Endodermal cell (in vitro differentiated cells): ENCODE data around the gene HES3. TPM values are rescaled to one million over a fixed set of nuclear protein-coding genes. Genes with fewer than 3 reads are reported as not detected.

Experiments used
- DNase-seq: peaks from one replicate; pipeline ENCODE4 v3.0.0-alpha.2; 2017
- H3K27ac ChIP-seq: 2 replicates; pipeline ENCODE4 v1.5.1; 2013; ENCODE audit warnings: mild to moderate bottlenecking, low read depth, low read length, moderate library complexity
- H3K27me3 ChIP-seq: 2 replicates; pipeline ENCODE4 v1.6.1; 2013; ENCODE audit warnings: mild to moderate bottlenecking, low read length, moderate library complexity; ENCODE audit not compliant: insufficient read depth, control insufficient read depth, poor library complexity, severe bottlenecking
- H3K36me3 ChIP-seq: 2 replicates; pipeline ENCODE4 v1.7.0; 2013; ENCODE audit warnings: mild to moderate bottlenecking, low read length, moderate library complexity; ENCODE audit not compliant: control insufficient read depth, insufficient read depth
- H3K4me1 ChIP-seq: one replicate; pipeline ENCODE4 v1.7.0; 2013; ENCODE audit warnings: low read length; ENCODE audit not compliant: control insufficient read depth, insufficient read depth
- H3K4me3 ChIP-seq: 2 replicates; pipeline ENCODE4 v1.5.1; 2013; ENCODE audit warnings: mild to moderate bottlenecking, low read length, moderate library complexity
- H3K9ac ChIP-seq: 2 replicates; pipeline ENCODE4 v1.6.1; 2013; ENCODE audit warnings: mild to moderate bottlenecking, low read length, moderate library complexity; ENCODE audit not compliant: poor library complexity, severe bottlenecking; ENCODE audit errors: extremely low read depth
- H3K9me3 ChIP-seq: 2 replicates; pipeline ENCODE4 v1.6.1; 2013; ENCODE audit warnings: mild to moderate bottlenecking, low read length, moderate library complexity; ENCODE audit not compliant: control insufficient read depth
- H3K27ac Mint-ChIP-seq: 2 replicates; pipeline ENCODE4 v1.8.0; 2020; ENCODE audit warnings: mixed read lengths
- H3K27me3 Mint-ChIP-seq: 2 replicates; pipeline ENCODE4 v1.8.0; 2021; ENCODE audit warnings: mild to moderate bottlenecking, mixed read lengths; ENCODE audit not compliant: insufficient read depth
- H3K36me3 Mint-ChIP-seq: 2 replicates; pipeline ENCODE4 v1.8.0; 2020; ENCODE audit warnings: low read depth, mixed read lengths
- H3K4me1 Mint-ChIP-seq: 2 replicates; pipeline ENCODE4 v1.8.0; 2020; ENCODE audit warnings: mixed read lengths
- H3K4me3 Mint-ChIP-seq: 2 replicates; pipeline ENCODE4 v1.8.0; 2020; ENCODE audit warnings: mild to moderate bottlenecking, moderate library complexity, mixed read lengths
- H3K9me3 Mint-ChIP-seq: 2 replicates; pipeline ENCODE4 v1.8.0; 2020; ENCODE audit warnings: mild to moderate bottlenecking, mixed read lengths
- WGBS, 2 experiments: methylation state at CpG; one replicate each; pipeline versions ENCODE4 v1.1.5 to v1.1.7; 2013; ENCODE audit warnings: missing lambda C conversion rate in 2 of 2, mixed read lengths in 1 of 2; ENCODE audit not compliant: insufficient coverage in 1 of 2, insufficient read length in 1 of 2; 5-methylcytosine and 5-hydroxymethylcytosine counted together
- total RNA-seq, 2 donors: library from RNA; stranded (reverse); fragmentation: NEBNext Ultra II Directional in 1 of 2; extraction: Animal tissue kit (Norgen Biotek cat#: 25700) in 1 of 2; gene quantifications; 2 replicates in 1 of 2; 3 replicates in 1 of 2; pipeline ENCODE4 v1.2.1, GENCODE V29; 2021
- TF ChIP-seq, protein P1 (sequence below): fragments of 200-600 bp; sonication (generic); conservative IDR thresholded peaks from 2 replicates; pipeline ENCODE4 v1.5.0; 2021; ENCODE audit warnings: antibody characterized with exemption, mild to moderate bottlenecking

HES3 gene
- total RNA-seq, 2 donors from 2014 or later: 2.7 TPM; not detected in 1

- no peak overlapping the region for H3K9ac ChIP-seq
- H3K4me3 ChIP-seq: no peak overlapping the region
- TF ChIP-seq, protein P1, sequence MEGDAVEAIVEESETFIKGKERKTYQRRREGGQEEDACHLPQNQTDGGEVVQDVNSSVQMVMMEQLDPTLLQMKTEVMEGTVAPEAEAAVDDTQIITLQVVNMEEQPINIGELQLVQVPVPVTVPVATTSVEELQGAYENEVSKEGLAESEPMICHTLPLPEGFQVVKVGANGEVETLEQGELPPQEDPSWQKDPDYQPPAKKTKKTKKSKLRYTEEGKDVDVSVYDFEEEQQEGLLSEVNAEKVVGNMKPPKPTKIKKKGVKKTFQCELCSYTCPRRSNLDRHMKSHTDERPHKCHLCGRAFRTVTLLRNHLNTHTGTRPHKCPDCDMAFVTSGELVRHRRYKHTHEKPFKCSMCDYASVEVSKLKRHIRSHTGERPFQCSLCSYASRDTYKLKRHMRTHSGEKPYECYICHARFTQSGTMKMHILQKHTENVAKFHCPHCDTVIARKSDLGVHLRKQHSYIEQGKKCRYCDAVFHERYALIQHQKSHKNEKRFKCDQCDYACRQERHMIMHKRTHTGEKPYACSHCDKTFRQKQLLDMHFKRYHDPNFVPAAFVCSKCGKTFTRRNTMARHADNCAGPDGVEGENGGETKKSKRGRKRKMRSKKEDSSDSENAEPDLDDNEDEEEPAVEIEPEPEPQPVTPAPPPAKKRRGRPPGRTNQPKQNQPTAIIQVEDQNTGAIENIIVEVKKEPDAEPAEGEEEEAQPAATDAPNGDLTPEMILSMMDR: no peak
- H3K27me3 ChIP-seq: no peaks in the 10 kb centered on the region
- no peak overlapping the region for H3K27ac ChIP-seq
- H3K36me3 ChIP-seq: no peaks in the 10 kb centered on the region
- H3K27ac Mint-ChIP-seq: peak overlapping the region; percentile 39
- H3K9me3 Mint-ChIP-seq: no peaks in the 10 kb centered on the region
- H3K27me3 Mint-ChIP-seq: no peaks in the 10 kb centered on the region
- whole genome bisulfite sequencing, 2 experiments: 94 to 99% methylated on average over 14 to 17 of the region's 17 CpGs
- H3K9me3 ChIP-seq: no peaks in the 10 kb centered on the region
- no peak overlapping the region for H3K4me3 Mint-ChIP-seq
- DNase-seq: no peak
- H3K36me3 Mint-ChIP-seq: no peaks in the 10 kb centered on the region
- H3K4me1 ChIP-seq: no peaks in the 10 kb centered on the region
- H3K4me1 Mint-ChIP-seq: no peaks in the 10 kb centered on the region
These were observed 38.7 kb downstream of the HES3 start for GRCh38 chr1:6282577-6283270.

DNA sequence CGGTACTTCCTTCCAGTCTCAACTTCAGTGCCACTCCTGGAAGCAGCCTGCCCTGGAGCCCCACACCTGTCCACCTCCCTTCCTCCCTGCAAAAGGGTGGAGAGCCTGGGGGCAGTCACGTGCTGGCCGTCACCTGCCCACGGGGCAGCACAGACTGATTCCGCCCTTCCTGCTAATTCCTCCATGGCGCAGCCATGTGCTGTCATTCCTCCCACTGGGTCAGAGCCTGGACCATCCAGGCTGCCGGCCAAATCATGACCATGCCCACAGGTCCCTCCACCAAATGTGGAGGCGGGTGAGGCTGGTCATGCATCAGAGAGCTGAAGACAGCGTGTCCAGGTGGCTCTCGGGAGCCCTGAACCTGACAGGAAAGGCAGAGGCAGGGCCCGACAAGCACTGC lies 41.4 kb downstream of the HES3 start:
- no peaks in the 10 kb centered on the region for H3K9me3 Mint-ChIP-seq
- no peaks in the 10 kb centered on the region for H3K9me3 ChIP-seq
- no peaks in the 10 kb centered on the region for H3K27me3 Mint-ChIP-seq
- H3K27me3 ChIP-seq: no peaks in the 10 kb centered on the region
- no peak overlapping the region for H3K9ac ChIP-seq
- 90 to 98% methylated on average over 6 to 11 of the region's 11 CpGs for WGBS, 2 experiments
- no peaks in the 10 kb centered on the region for H3K36me3 Mint-ChIP-seq
- no peaks in the 10 kb centered on the region for H3K4me1 Mint-ChIP-seq
- no peak overlapping the region for H3K27ac ChIP-seq
- TF ChIP-seq, protein P1: no peak
- H3K36me3 ChIP-seq: no peaks in the 10 kb centered on the region
- no peak overlapping the region for H3K27ac Mint-ChIP-seq
- no peaks in the 10 kb centered on the region for H3K4me1 ChIP-seq
- DNase-seq: no peak
- no peak overlapping the region for H3K4me3 Mint-ChIP-seq
- no peak overlapping the region for H3K4me3 ChIP-seq

DNA sequence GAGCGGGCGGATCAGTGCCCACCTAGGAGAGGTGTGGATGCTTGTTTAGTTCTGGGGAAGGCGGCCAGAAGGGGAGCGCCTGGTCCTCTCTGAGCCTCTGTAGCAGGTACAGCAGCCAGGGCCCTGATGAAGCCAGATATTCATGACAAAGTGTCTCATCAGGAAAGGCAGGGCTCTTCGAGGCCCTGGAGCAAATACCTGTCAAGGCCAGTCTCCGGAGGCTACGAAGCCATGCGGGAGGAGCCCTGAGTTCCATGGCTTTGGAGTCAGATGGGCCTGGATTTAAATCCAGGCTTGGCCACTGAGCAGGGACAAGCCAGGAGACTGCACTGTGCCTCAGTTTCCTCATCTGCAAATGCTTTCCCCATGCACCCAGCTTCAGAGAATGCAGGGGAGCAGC lies 42.3 kb downstream of the HES3 start:
- H3K27ac ChIP-seq: no peak overlapping the region
- no peak overlapping the region for H3K9ac ChIP-seq
- no peaks in the 10 kb centered on the region for H3K4me1 Mint-ChIP-seq
- no peaks in the 10 kb centered on the region for H3K36me3 ChIP-seq
- no peaks in the 10 kb centered on the region for H3K36me3 Mint-ChIP-seq
- whole genome bisulfite sequencing, 2 experiments: 95 to 100% methylated on average over 6 to 8 of the region's 8 CpGs
- TF ChIP-seq, protein P1: no peak
- no peaks in the 10 kb centered on the region for H3K27me3 Mint-ChIP-seq
- H3K9me3 Mint-ChIP-seq: no peaks in the 10 kb centered on the region
- H3K4me1 ChIP-seq: no peaks in the 10 kb centered on the region
- H3K27ac Mint-ChIP-seq: no peak overlapping the region
- DNase-seq: no peak
- H3K4me3 Mint-ChIP-seq: no peak overlapping the region
- H3K9me3 ChIP-seq: no peaks in the 10 kb centered on the region
- H3K27me3 ChIP-seq: no peaks in the 10 kb centered on the region
- H3K4me3 ChIP-seq: no peak overlapping the region
